Measurements from ENCODE around the gene PDPN. TPM values are rescaled to one million over a fixed set of nuclear protein-coding genes. Genes with fewer than 3 reads are reported as not detected.
A peak's percentile ranks its signal among the peaks of the same experiment; 100 is the strongest.

Gene PDPN
- total RNA-seq, 1 donor from 2014 or later: 43.7 TPM

DNA sequence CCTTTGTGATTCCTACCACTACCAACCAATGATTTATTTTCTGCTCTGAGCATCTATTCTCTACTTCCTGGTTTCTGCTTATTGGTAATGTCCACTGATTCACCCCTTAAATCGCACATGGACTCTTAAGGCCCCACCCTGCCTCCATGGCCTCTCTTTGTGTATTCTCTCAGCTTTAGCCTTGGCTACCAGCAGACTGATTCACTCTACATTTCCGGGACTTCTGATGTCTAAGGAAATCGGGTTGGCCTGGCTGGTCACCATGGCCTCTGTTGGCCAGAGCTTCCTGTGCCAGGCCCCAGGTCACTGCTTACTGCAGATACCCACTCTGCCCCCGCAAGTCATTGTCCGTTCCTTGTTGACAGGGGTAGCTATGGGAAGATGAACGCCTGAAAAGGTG is 40.9 kb downstream of the PDPN start:
- H3K27ac ChIP-seq: no peak overlapping the region
- no peaks in the 10 kb centered on the region for H3K9me3 ChIP-seq
- TF ChIP-seq, protein P1, sequence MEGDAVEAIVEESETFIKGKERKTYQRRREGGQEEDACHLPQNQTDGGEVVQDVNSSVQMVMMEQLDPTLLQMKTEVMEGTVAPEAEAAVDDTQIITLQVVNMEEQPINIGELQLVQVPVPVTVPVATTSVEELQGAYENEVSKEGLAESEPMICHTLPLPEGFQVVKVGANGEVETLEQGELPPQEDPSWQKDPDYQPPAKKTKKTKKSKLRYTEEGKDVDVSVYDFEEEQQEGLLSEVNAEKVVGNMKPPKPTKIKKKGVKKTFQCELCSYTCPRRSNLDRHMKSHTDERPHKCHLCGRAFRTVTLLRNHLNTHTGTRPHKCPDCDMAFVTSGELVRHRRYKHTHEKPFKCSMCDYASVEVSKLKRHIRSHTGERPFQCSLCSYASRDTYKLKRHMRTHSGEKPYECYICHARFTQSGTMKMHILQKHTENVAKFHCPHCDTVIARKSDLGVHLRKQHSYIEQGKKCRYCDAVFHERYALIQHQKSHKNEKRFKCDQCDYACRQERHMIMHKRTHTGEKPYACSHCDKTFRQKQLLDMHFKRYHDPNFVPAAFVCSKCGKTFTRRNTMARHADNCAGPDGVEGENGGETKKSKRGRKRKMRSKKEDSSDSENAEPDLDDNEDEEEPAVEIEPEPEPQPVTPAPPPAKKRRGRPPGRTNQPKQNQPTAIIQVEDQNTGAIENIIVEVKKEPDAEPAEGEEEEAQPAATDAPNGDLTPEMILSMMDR (IDR thresholded peaks at IDR 0.05): no peak
- TF ChIP-seq POLR2AphosphoS5 (IDR thresholded peaks at IDR 0.05; ENCODE audit: insufficient read depth in 1 of 2, low read depth in 1 of 2) (no peak), POLR2A (IDR thresholded peaks at IDR 0.05) (no peak)
- H3K27me3 ChIP-seq: no peaks in the 10 kb centered on the region
- no peaks in the 10 kb centered on the region for H3K36me3 ChIP-seq
- intact Hi-C loops (cut with DNase I): no loop called here
- no peak overlapping the region for H3K4me3 ChIP-seq
- no peak for DNase-seq (ENCODE audit: extremely low spot score in 2 of 2)
- peaks cover 10% of the 10 kb centered on the region for H3K4me1 ChIP-seq

DNA sequence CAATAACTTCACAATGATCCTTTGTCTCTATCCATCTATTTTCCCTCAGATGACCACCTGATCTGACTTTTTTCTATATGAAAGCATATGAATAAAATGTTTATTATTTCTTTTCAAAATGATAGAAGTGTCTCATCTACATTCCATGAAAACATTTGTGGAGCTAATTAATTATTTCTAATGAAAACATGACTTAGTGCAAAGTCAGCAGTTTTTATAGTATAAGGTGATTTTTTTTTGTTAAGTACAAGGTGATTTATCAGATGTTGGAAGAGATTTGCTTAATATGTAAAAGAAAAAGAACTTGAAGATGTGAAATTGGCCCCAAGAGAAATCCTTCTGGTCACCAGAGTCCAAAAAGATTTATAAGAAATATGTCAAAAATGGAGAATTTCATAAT is 43.5 kb downstream of the PDPN start:
- Histone ChIP-seq H3K27ac (no peak overlapping the region), H3K4me1 (no peaks in the 10 kb centered on the region), H3K36me3 (no peaks in the 10 kb centered on the region), H3K4me3 (no peak overlapping the region), H3K9me3 (no peaks in the 10 kb centered on the region), H3K27me3 (no peaks in the 10 kb centered on the region)
- TF ChIP-seq POLR2AphosphoS5 (IDR thresholded peaks at IDR 0.05; ENCODE audit: insufficient read depth in 1 of 2, low read depth in 1 of 2) (no peak), POLR2A (IDR thresholded peaks at IDR 0.05) (no peak)
- TF ChIP-seq, protein P1 (IDR thresholded peaks at IDR 0.05): no peak
- intact Hi-C loops (cut with DNase I): no loop called here
- no peak for DNase-seq (ENCODE audit: extremely low spot score in 2 of 2)

DNA sequence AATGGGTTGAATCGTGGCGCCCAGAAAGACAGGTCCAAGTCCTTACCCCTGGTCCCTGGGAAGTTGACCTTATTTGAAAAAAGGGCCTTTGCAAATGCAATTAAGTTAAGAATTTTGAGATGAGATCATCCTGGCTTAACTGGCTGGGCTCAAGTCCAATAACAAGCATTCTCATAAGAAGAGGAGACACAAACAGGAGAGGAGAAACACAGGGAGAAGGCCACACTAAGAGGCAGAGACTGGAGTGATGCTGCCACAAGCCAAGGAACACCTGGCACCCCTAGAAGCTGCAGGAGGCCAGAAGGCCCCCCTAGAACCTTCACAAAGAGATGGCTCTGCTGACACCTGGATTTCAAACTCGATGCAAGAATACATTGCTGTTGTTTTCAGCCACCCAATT is 44.6 kb downstream of the PDPN start:
- Histone ChIP-seq H3K27ac (no peak overlapping the region), H3K27me3 (no peaks in the 10 kb centered on the region), H3K4me1 (no peaks in the 10 kb centered on the region), H3K36me3 (no peaks in the 10 kb centered on the region), H3K4me3 (no peak overlapping the region), H3K9me3 (no peaks in the 10 kb centered on the region)
- intact Hi-C loops (cut with DNase I): no loop called here
- DNase-seq (ENCODE audit: extremely low spot score in 2 of 2): peak in 1 of 2 donors; percentile 60
- TF ChIP-seq, protein P1 (IDR thresholded peaks at IDR 0.05): no peak
- no peak for TF ChIP-seq POLR2A (IDR thresholded peaks at IDR 0.05)
- no peak for TF ChIP-seq POLR2AphosphoS5 (IDR thresholded peaks at IDR 0.05; ENCODE audit: insufficient read depth in 1 of 2, low read depth in 1 of 2)

DNA sequence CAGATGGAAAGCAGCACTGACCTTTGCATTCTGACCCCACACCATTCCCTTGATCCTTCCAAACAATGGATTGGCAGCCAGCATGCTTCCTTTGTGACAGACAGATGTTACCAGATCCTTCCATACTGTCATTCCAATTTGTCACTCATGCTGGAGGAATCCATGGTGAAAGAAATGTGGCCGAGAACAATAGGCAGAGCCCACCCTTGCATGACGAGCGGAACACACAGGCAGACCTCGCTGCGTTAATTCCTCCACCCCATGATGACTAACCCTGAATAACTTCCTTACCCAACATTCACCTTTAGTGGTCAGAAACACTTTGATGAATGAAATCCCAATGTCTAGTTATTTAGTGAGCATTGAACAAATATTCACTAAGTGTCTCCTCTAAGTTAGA is 45.1 kb downstream of the PDPN start:
- Histone ChIP-seq H3K27ac (no peak overlapping the region), H3K27me3 (no peaks in the 10 kb centered on the region), H3K36me3 (no peaks in the 10 kb centered on the region), H3K4me3 (no peak overlapping the region), H3K4me1 (no peaks in the 10 kb centered on the region), H3K9me3 (no peaks in the 10 kb centered on the region)
- TF ChIP-seq POLR2A (IDR thresholded peaks at IDR 0.05) (no peak), POLR2AphosphoS5 (IDR thresholded peaks at IDR 0.05; ENCODE audit: insufficient read depth in 1 of 2, low read depth in 1 of 2) (no peak)
- TF ChIP-seq, protein P1 (IDR thresholded peaks at IDR 0.05): no peak
- intact Hi-C loops (cut with DNase I): no loop called here
- peak in 1 of 2 donors; percentile 47 for DNase-seq (ENCODE audit: extremely low spot score in 2 of 2)

DNA sequence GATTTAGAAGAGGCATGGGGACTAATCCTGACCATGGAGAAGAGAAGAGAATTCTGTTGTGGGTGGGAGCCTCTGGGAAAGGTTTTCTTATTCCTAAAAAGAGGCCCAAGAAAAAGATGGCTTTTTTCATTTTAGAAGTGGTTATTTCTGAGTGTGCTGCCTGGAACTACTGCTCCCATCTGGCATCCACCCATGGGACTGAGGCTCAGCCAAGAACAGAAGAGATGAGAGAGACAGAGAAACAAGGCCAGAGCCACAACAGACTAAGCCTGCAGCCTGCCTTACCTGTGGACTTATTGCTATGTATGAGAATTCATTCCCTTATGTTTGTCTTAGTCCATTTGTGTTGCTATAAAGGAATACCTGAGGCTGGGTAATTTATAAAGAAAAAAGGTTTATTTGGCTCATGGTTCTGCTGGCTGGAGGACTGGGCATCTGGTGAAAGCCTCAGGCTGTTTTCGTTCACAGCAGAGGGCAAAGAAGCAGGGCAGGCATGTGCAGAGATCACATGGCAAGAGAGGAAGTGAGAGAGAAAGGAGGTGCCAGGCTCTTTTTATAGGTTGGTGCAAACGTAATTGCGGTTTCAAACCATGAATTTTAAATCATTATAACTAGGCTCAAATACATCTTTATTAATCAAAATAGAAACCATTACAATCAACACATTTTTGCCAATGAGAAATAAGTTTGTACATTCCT is 58.8 kb downstream of the PDPN start:
- intact Hi-C loops (cut with DNase I): no loop called here
- Histone ChIP-seq H3K27ac (no peak overlapping the region), H3K27me3 (no peaks in the 10 kb centered on the region), H3K36me3 (no peaks in the 10 kb centered on the region), H3K4me3 (no peak overlapping the region), H3K4me1 (no peaks in the 10 kb centered on the region), H3K9me3 (peaks cover 5% of the 10 kb centered on the region)
- no peak for DNase-seq (ENCODE audit: extremely low spot score in 2 of 2)
- TF ChIP-seq, protein P1 (IDR thresholded peaks at IDR 0.05): no peak
- TF ChIP-seq POLR2A (IDR thresholded peaks at IDR 0.05) (no peak), POLR2AphosphoS5 (IDR thresholded peaks at IDR 0.05; ENCODE audit: insufficient read depth in 1 of 2, low read depth in 1 of 2) (no peak)

All from vagina (tissue), 2 donors.